Stimulated activated naive B cell treated with anti-CD40 and anti-IgM and Interleukin-4, amounts not matched to agents 10 μg/mL and 1 μg/mL and 100 μg/mL, for 72 hours (primary cell): ENCODE measurements around the gene TOE1.
"Not testable (repeated sequence)": the region's sequence is repeated elsewhere in the genome, so short reads cannot be mapped to it uniquely, and the experiment has no call there.

Experiments used
- ATAC-seq, 2 donors: fragments of 150-1000 bp; cut with Tn5 transposase; replicated peaks; 2 replicates each; pipeline ENCODE4 v1.10.0; 2021; ENCODE audit warnings: moderate library complexity in 1 of 2
- DNase-seq: peaks from one replicate; pipeline ENCODE4 v3.0.0; 2021
- H3K27ac Mint-ChIP-seq: one replicate; pipeline ENCODE4 v1.8.0; 2022; ENCODE audit warnings: mild to moderate bottlenecking, mixed read lengths
- H3K27me3 Mint-ChIP-seq, 2 donors: one replicate each; pipeline ENCODE4 v1.8.0; 2022; ENCODE audit warnings: mixed read lengths in 2 of 2
- H3K36me3 Mint-ChIP-seq, 2 donors: one replicate each; pipeline ENCODE4 v1.8.0; 2022; ENCODE audit warnings: mixed read lengths in 2 of 2, mild to moderate bottlenecking in 1 of 2
- H3K4me1 Mint-ChIP-seq, 2 donors: one replicate each; pipeline ENCODE4 v1.8.0; 2022; ENCODE audit warnings: mixed read lengths in 2 of 2, mild to moderate bottlenecking in 1 of 2
- H3K4me3 Mint-ChIP-seq, 2 donors: one replicate each; pipeline ENCODE4 v1.8.0; 2022; ENCODE audit warnings: mild to moderate bottlenecking in 2 of 2, mixed read lengths in 2 of 2, moderate library complexity in 1 of 2
- H3K9me3 Mint-ChIP-seq, 2 donors: one replicate each; pipeline ENCODE4 v1.8.0; 2022; ENCODE audit warnings: mixed read lengths in 2 of 2, mild to moderate bottlenecking in 1 of 2

TOE1 gene

DNA sequence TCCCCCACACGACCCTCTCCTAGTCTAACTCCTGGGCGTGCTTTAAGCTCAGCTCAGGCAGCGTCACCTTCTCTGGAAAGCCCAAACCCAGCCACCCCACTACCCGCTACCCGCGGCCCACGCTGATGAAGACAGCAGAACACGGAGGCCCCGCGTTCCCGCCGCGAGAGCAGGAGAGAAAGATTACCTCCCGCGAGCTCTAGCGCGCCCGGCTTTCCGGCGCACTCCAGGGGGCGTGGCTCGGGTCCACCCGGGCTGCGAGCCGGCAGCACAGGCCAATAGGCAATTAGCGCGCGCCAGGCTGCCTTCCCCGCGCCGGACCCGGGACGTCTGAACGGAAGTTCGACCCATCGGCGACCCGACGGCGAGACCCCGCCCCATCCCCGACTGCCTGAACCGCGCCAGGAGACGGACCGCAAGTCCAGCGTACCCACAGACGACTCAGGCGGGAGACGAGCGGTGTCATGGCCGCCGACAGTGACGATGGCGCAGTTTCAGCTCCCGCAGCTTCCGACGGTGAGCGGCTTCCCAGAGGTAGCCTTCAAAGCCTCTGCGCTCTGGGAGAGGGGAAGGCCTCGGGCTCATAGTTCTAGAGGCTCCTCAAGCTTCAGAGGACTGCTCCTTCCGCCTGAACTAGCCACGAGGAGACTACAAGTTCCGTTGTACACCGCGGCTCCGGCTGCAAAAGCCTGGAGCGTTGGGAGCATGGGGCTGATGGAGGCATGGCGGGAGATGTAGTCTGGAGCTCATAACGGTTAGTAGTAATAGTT, at the start of gene TOE1, which contains the start of gene MUTYH:
Gene TOE1 (plus strand): TSS at position 382 of the 770 bp plus-strand sequence. CDS start 83 bp downstream, at position 465.
Gene MUTYH (minus strand): TSS at position 652 of the 770 bp plus-strand sequence. CDS start 5,935 bp downstream, outside the sequence.
- peak within 1 kb of the TSS; percentile 96 to 97 for H3K4me3 Mint-ChIP-seq
- peak; percentile 94 for DNase-seq
- no peaks in the 10 kb centered on the region for H3K27me3 Mint-ChIP-seq
- H3K27ac Mint-ChIP-seq, result peak within 1 kb of the TSS; percentile 99
- peaks cover 21 to 50% of the 10 kb centered on the region in 2 donors for H3K36me3 Mint-ChIP-seq
- H3K4me1 Mint-ChIP-seq, result peaks cover 18 to 21% of the 10 kb centered on the region in 2 donors
- peak; percentile 88 to 91 for ATAC-seq
- no peaks in the 10 kb centered on the region for H3K9me3 Mint-ChIP-seq

DNA sequence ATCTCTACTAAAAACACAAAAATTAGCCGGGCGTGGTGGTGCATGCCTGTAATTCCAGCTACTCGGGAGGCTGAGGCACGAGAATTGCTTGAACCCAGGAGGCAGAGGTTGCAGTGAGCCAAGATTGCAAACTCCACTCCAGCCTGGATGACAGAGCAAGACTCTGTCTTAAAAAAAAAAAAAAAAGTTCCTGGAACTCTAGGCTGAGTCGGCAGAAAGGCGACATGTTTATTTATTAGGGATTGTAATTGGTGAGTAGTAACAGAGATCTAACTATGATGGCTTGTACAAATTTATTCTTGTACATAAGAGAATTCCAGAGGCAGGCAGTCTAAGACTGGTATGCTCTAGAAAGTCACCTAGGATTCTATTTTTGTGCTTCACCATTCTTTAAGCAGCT, 49.0 kb upstream of the TOE1 start:
- not testable (repeated sequence) for H3K27ac Mint-ChIP-seq, DNase-seq, H3K36me3 Mint-ChIP-seq, H3K4me1 Mint-ChIP-seq, ATAC-seq, H3K27me3 Mint-ChIP-seq, H3K9me3 Mint-ChIP-seq, H3K4me3 Mint-ChIP-seq

DNA sequence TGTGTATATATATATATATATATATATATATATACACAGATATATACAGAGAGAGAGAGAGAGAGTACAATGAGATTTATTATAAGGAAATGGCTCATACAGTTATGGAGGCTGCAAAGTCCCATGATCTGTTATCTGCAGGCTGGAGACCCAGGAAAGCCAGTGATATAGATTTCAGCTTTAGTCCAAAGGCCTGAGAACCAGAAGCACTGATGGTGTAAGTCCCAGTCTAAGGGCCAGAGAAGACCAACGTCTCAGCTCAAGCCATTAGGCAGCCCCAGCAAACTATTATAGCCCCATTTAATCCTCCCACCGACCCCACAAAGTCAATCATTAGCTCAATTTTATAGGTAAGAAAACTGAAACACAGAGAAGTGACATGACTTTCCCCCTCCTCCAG, 48.3 kb upstream of the TOE1 start:
- Mint-ChIP-seq H3K4me1 (no peaks in the 10 kb centered on the region), H3K4me3 (no peak overlapping the region), H3K27ac (no peak overlapping the region), H3K27me3 (no peaks in the 10 kb centered on the region), H3K36me3 (no peaks in the 10 kb centered on the region), H3K9me3 (no peaks in the 10 kb centered on the region)
- ATAC-seq (no peak), DNase-seq (no peak)

DNA sequence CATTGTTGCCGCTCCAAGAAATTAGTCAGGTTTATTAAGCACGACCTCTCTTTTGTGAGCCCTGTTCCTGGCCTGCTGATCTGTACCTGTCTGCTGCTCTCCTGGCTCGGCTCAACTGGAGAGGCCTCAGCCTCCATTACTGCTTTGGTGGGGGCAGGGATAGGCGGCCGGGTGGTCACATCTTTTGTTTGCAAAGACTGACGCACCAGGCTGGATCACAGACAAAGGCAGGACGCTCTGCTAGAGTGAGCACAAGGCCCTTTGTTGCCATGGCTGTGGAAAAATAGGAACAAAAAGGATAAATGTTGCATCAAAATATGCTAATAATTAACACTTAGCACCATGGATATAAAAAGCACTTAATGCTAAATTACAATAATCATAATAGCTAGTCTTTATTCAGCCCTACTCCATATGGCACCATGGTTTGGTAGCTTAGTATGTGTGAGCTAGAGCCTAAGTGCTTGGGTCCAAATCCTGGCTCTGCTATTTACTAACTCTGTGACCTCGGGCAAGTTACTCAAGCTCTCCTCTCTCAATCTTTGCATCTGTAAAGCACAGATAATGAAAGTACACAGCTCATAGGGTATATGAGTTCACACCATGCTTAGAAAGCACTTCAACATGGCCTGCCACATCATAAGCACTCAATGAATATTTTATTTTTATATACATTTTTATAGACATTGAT, 42.2 kb upstream of the TOE1 start:
- Mint-ChIP-seq H3K4me3 (no peak overlapping the region), H3K9me3 (no peaks in the 10 kb centered on the region), H3K27ac (no peak overlapping the region), H3K27me3 (no peaks in the 10 kb centered on the region), H3K36me3 (no peaks in the 10 kb centered on the region), H3K4me1 (peaks cover 5 to 12% of the 10 kb centered on the region in 2 donors)
- ATAC-seq (no peak), DNase-seq (no peak)

DNA sequence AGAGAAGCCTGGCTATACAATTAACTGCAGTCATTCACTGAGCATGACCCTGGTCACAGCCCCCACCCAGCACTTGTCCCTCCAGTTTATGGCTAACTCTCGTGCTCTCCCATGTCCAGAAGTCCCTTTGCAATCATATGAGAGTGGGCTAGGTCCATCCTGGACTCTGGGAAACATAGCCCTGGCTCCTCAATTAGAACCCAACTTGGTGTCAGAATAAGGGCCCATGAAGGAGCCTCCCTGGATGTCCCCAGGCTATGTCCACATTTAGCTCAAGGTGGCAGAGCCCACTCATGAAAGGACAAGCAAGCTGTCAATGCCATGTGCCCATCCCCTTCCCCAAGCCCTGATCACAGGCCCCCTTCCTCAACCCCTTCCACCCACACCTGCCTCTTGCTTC, 40.7 kb upstream of the TOE1 start:
- no peak for ATAC-seq
- no peak overlapping the region for H3K27ac Mint-ChIP-seq
- H3K36me3 Mint-ChIP-seq, result no peaks in the 10 kb centered on the region
- H3K9me3 Mint-ChIP-seq, result no peaks in the 10 kb centered on the region
- no peaks in the 10 kb centered on the region for H3K27me3 Mint-ChIP-seq
- DNase-seq, result no peak
- peaks cover 7 to 23% of the 10 kb centered on the region in 2 donors for H3K4me1 Mint-ChIP-seq
- H3K4me3 Mint-ChIP-seq, result no peak overlapping the region

DNA sequence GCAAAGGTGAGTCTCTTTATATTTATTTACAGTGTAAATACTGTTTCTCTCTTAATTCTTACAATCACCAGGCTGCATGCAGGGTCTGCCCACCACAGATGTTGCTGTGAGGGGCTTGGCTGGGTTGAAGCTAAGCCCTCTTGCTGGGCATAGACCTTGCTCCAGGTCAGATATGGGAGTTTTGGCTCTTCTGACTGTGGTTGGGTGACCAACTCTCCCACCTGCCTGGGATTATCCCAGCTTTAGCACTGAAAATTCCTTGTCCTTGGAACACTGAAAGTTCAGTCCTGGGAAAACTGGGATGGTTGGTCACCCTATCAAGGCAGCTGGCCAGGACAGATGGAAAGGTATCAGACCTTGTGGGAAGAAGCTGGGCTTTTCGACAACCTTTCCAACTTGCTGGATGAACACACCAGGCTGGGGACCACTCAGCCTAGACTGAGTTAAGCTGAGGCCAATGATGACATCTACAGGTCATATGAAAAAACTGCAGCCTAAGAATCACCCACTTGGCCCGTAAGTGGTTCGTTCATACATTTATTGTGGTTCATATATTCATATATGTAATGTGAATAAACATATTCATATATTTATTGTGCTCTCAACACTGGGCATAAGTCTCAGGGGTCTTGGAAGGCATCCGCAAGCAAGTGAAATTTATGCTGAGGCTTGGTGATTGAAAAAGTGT, 39.8 kb upstream of the TOE1 start:
- Mint-ChIP-seq H3K4me3 (no peak overlapping the region), H3K4me1 (peaks cover 12 to 31% of the 10 kb centered on the region in 2 donors), H3K36me3 (no peaks in the 10 kb centered on the region), H3K9me3 (peaks cover 0 to under 1% of the 10 kb centered on the region in 2 donors), H3K27ac (no peak overlapping the region), H3K27me3 (no peaks in the 10 kb centered on the region)
- peak; percentile 18 to 28 for ATAC-seq
- DNase-seq, result peak; percentile 11

DNA sequence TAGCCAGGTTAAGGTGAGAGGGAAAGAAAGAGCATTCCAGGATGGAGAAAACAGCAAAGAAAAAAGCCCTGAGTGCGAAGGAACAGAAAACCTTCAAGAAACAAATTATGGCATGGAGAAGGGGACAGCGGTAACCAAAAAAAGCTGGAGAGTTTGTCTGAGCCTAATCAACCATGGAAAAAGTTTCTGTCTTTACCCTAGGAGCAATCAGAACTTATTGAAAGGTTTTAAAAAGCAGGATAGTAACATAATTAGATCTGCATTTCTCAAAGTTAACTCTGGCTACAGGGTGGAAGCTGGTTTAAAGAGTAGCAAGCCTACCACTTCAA, 39.3 kb upstream of the TOE1 start:
- ATAC-seq (no peak), DNase-seq (no peak)
- H3K27me3 Mint-ChIP-seq, result no peaks in the 10 kb centered on the region
- no peak overlapping the region for H3K27ac Mint-ChIP-seq
- peaks cover 0 to 3% of the 10 kb centered on the region in 2 donors for H3K9me3 Mint-ChIP-seq
- no peaks in the 10 kb centered on the region for H3K36me3 Mint-ChIP-seq
- H3K4me1 Mint-ChIP-seq, result peaks cover 16 to 36% of the 10 kb centered on the region in 2 donors
- H3K4me3 Mint-ChIP-seq, result no peak overlapping the region

DNA sequence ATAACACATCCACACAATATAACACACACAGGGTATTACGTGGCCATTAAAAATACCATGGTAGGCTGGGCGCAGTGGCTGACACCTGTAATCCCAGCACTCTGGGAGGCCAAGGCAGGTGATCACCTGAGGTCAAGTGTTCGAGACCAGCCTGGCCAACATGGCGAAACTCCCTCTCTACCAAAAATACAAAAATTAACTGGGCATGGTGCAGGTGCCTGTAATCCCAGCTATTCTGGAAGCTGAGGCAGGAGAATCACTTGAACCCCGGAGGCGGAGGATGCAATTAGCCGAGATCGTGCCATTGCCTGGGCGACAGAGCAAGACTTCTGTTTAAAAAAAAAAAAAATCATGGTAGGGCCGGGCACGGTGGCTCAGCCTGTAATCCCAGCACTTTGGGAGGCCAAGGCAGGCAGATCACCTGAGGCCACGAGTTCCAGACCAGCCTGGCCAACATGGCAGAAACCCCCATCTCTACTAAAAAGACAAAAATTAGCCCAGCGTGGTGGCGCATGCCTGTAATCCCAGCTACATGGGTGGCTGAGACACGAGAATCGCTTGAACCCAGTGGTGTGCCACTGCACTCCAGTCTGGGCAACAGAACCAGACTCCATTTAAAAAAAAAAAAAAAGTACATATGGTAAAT, 37.3 kb upstream of the TOE1 start:
- H3K36me3 Mint-ChIP-seq, result no peaks in the 10 kb centered on the region
- DNase-seq, result no peak
- peaks cover 0 to 3% of the 10 kb centered on the region in 2 donors for H3K9me3 Mint-ChIP-seq
- H3K27me3 Mint-ChIP-seq, result no peaks in the 10 kb centered on the region
- H3K27ac Mint-ChIP-seq, result peak overlapping the region; percentile 69
- no peak for ATAC-seq
- peak overlapping the region; percentile 6 to 98 for H3K4me3 Mint-ChIP-seq
- peaks cover 24 to 50% of the 10 kb centered on the region in 2 donors for H3K4me1 Mint-ChIP-seq

DNA sequence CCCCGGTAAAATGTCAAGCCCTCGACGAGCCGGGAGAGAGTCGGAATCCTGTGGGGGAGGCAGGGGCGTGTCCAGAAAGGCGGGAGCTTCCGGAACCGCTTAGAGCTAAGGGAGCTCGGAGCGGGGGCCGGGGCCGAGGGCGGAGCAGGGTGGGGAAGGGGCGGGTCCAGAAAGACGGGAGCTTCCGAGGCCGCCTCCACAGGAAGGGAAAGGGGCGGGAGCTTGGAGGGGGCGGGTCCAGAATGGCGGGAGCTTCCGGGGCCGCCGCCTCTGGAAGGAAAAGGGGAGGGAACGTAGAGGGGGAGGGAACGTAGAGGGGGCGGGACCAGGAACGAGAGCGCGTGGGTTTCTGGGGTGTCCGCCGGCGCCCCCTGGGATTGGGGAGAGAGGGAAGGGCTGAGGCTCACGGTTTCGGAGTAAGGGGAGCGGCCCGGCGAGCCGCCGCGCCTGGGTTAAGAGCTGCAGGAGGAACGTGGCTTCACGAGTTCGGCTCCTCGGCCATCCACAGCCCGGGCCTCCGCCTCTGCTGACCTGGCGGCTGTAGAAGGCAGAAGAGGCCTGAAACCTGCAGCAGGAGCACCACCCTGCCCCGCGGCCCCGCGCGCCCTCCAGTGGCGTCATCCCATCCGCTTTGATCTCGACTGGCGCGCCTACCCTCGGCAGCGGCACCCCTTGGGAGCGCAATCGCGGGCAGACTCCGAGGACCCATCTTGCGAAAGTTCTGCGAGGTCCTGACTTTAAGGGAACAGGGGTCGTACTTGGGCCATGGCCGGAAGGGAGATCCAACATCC, 36.3 kb upstream of the TOE1 start:
- ATAC-seq, result peak; percentile 81 to 86
- Mint-ChIP-seq H3K4me3 (peak overlapping the region; percentile 89 to 98), H3K27ac (peak overlapping the region; percentile 97), H3K36me3 (no peaks in the 10 kb centered on the region), H3K4me1 (peaks cover 24 to 50% of the 10 kb centered on the region in 2 donors), H3K9me3 (peaks cover 0 to 3% of the 10 kb centered on the region in 2 donors), H3K27me3 (no peaks in the 10 kb centered on the region)
- peak; percentile 92 for DNase-seq

DNA sequence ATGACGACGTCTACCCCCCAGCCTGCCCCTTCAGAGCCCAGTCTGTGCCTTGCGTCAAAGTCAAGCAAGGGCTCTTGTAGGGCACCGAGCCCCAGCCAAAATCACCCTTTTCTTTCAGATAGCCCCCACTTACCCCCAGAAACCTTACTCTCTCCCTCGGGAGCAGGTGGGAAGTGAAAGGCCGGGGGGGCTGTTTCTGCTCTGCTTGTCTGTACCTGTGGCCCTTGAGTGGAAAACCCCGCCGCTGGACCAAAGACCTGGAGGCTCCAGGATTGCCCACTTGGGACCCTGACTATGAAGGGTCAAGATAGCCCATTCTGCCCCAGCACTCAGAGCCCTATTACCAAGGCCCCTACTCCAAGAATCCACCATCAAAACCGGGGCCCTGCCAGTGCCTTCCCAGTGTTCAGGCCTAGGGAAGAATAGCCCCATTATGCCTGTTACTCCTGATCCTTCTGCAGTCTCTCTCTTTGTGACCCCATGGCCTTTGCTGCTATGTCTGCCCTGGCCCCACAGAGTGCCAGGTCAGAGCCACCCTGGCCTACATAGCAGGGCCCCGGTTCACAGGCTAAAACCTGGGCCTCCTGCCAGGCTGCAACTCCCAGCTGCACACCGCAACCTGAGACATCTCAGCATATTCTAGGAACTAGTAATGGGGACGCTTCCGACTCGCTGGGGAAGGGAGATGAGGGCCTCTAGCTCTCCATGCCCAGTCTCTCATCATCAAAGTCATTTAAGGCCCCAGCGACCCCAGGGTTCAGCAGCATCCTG, 35.5 kb upstream of the TOE1 start:
- H3K27me3 Mint-ChIP-seq, result no peaks in the 10 kb centered on the region
- ATAC-seq (no peak), DNase-seq (no peak)
- peak overlapping the region; percentile 89 to 98 for H3K4me3 Mint-ChIP-seq
- H3K36me3 Mint-ChIP-seq, result no peaks in the 10 kb centered on the region
- peak overlapping the region; percentile 96 for H3K27ac Mint-ChIP-seq
- peaks cover 0 to 3% of the 10 kb centered on the region in 2 donors for H3K9me3 Mint-ChIP-seq
- H3K4me1 Mint-ChIP-seq, result peaks cover 24 to 50% of the 10 kb centered on the region in 2 donors

DNA sequence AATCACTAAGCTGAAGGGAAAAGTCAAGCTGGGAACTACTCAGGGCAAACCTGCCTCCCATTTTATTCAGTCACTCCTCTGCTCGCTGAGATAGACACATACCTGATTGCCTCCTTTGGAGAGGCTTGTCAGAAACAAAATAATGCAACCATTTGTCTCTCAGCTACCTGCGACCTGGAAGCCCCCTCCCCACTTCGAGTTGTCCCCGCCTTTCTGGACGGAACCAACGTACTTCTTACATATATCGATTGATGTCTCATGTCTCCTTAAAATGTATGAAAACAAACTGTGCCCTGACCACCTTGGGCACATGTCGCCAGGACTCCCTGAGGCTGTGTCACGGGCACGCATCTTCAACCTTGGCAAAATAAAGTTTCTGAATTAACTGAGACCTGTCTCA, 34.7 kb upstream of the TOE1 start:
- Mint-ChIP-seq H3K27me3 (no peaks in the 10 kb centered on the region), H3K36me3 (no peaks in the 10 kb centered on the region), H3K9me3 (peaks cover 0 to 3% of the 10 kb centered on the region in 2 donors), H3K4me1 (peaks cover 24 to 50% of the 10 kb centered on the region in 2 donors), H3K4me3 (peak overlapping the region; percentile 3 to 89), H3K27ac (peak overlapping the region; percentile 96)
- ATAC-seq, result no peak
- no peak for DNase-seq

DNA sequence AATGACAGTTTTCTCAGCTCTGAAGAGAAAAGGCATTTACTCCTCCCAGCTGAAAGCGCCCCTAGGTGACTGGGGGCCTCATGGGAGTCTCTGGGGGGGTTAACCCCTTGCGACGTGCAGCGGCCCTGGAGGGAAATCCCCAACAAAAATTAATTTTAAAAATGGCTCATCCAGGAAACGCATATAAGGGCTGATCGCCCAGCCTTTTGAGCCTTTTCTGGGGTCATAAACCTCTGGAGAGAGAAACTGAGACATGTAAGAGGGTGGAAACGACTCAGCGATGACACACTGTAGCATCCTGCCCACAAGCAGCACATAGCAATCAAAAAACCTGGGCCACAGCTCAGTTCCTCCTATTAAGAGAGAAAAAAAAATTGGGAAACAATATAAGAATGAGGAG, 33.7 kb upstream of the TOE1 start:
- Mint-ChIP-seq H3K4me1 (peaks cover 24 to 50% of the 10 kb centered on the region in 2 donors), H3K9me3 (peaks cover 0 to 3% of the 10 kb centered on the region in 2 donors), H3K4me3 (peak overlapping the region; percentile 25 to 71), H3K27me3 (no peaks in the 10 kb centered on the region), H3K27ac (peak overlapping the region; percentile 91), H3K36me3 (no peaks in the 10 kb centered on the region)
- DNase-seq (peak; percentile 41), ATAC-seq (peak; percentile 14 to 20)

DNA sequence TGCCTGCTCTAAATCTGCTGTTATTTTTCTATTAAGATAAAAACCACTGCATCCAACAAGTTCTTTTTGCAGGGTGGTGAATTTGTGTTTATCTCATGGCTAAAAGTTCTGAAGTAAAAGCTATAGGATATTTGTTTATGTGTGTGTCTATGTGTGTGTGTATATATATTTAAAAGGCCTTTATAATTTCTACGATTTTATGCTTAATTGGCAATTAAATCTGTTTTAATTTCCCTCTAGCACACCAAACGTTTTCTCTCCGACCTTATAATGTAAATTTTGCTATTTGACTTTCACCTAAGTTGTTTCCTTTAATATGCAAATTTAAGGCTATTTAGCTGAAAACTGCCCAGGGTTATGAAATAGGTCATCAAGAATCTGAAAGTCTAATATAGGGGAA, 33.1 kb upstream of the TOE1 start:
- DNase-seq, result no peak
- peak overlapping the region; percentile 91 for H3K27ac Mint-ChIP-seq
- no peaks in the 10 kb centered on the region for H3K27me3 Mint-ChIP-seq
- H3K4me1 Mint-ChIP-seq, result peaks cover 21 to 46% of the 10 kb centered on the region in 2 donors
- H3K36me3 Mint-ChIP-seq, result no peaks in the 10 kb centered on the region
- no peak for ATAC-seq
- H3K4me3 Mint-ChIP-seq, result no peak overlapping the region
- H3K9me3 Mint-ChIP-seq, result peaks cover 0 to 3% of the 10 kb centered on the region in 2 donors
